Ovary (tissue), 9 donors: ENCODE measurements around the gene MS4A6A. TPM values are rescaled to one million over a fixed set of nuclear protein-coding genes. Genes with fewer than 3 reads are reported as not detected.
"Not testable (repeated sequence)": the region's sequence is repeated elsewhere in the genome, so short reads cannot be mapped to it uniquely, and the experiment has no call there.

Source experiments
- DNase-seq, 5 donors: peaks; one replicate each; pipeline ENCODE4 v3.0.0-alpha.2; 2019 to 2020
- H3K27ac ChIP-seq, 2 donors: fragments of 200-600 bp; one replicate each; pipeline versions ENCODE4 v1.5.1 to v1.8.0; 2019 to 2022
- H3K27me3 ChIP-seq: fragments of 200-600 bp; one replicate; pipeline ENCODE4 v1.8.0; 2022
- H3K36me3 ChIP-seq: fragments of 200-600 bp; sonication (generic); one replicate; pipeline ENCODE4 v1.5.1; 2019
- H3K4me1 ChIP-seq: one replicate; pipeline ENCODE4 v1.8.1; 2013; ENCODE audit warnings: mild to moderate bottlenecking, moderate library complexity; ENCODE audit not compliant: insufficient read depth
- H3K4me3 ChIP-seq: fragments of 200-600 bp; sonication (generic); one replicate; pipeline ENCODE4 v1.5.1; 2017
- H3K9me3 ChIP-seq, 2 donors: fragments of 200-600 bp in 1 of 2; sonication (generic) in 1 of 2; one replicate each; pipeline versions ENCODE4 v1.5.1 to v1.8.1; 2013 to 2019; ENCODE audit warnings: mild to moderate bottlenecking in 1 of 2, moderate library complexity in 1 of 2
- EP300 ChIP-seq: sonication (generic); formaldehyde crosslinking; IDR thresholded peaks from one replicate; pipeline ENCODE4 v1.6.1; 2017; ENCODE audit warnings: antibody characterized with exemption
- POLR2A ChIP-seq: fragments of 450-650 bp; IDR thresholded peaks from one replicate; pipeline ENCODE4 v1.6.1; 2017; ENCODE audit warnings: antibody characterized with exemption, mild to moderate bottlenecking, moderate library complexity
- WGBS, 3 donors: extraction: QIAGEN DNeasy Blood & Tissue Kit in 1 of 3; methylation state at CpG; one replicate each; pipeline versions ENCODE4 v1.1.5 to v1.1.7; 2013 to 2017; 5-methylcytosine and 5-hydroxymethylcytosine counted together
- intact Hi-C, 4 donors: fragments of 100-400 bp; cut with DNase I; formaldehyde crosslinking; loops; one replicate each; pipeline versions ENCODE4 v1.11.0 to v1.15.1; 2022 to 2023
- polyA plus RNA-seq, 2 donors: library from polyadenylated mRNA; stranded (reverse); fragments of 200-250 nt in 1 of 2; fragments of 350-450 nt in 1 of 2; fragmentation: Illumina TruSeq in 1 of 2; extraction: RNeasy Lipid Tissue Mini Kit (QIAGEN cat#74804) in 1 of 2; gene quantifications; one replicate each; pipeline ENCODE4 v1.2.3, GENCODE V29; 2013 to 2014
- total RNA-seq, 7 donors: library from RNA; depleted of rRNA in 2 of 7; stranded (reverse); fragments of >200 nt in 2 of 7; fragmentation: NEBNext Ultra II Directional in 3 of 7; extraction: Animal tissue kit (Norgen Biotek cat#: 25700) in 3 of 7; gene quantifications; one replicate each; pipeline versions ENCODE4 v1.1.0 to v1.2.4, GENCODE V29; 2016 to 2023
- TF ChIP-seq, protein P1 (sequence below), 3 donors: fragments of 450-650 bp in 2 of 3; fragments of 200-600 bp in 1 of 3; IDR thresholded peaks; one replicate each; pipeline versions ENCODE4 v1.5.1 to v1.8.0; 2016 to 2022; ENCODE audit warnings: antibody characterized with exemption in 3 of 3, mild to moderate bottlenecking in 1 of 3
- donor health status: DM: no; HTN: no; CAD: no; lungs with moderate emphysema.
- donor health status: DM: no; HTN: no; CAD: no.
- donor health status: Bipolar disorder and iron deficiency.
- donor health status: DM: yes; HTN: yes; CAD: no.
- donor health status: DM: no; HTN: no; CAD: no.
- donor health status: DM: yes; HTN: yes; CAD: no.

The MS4A6A gene
- total and polyA plus RNA-seq, 9 donors = 8.1 to 150 (median 28.9) TPM

DNA sequence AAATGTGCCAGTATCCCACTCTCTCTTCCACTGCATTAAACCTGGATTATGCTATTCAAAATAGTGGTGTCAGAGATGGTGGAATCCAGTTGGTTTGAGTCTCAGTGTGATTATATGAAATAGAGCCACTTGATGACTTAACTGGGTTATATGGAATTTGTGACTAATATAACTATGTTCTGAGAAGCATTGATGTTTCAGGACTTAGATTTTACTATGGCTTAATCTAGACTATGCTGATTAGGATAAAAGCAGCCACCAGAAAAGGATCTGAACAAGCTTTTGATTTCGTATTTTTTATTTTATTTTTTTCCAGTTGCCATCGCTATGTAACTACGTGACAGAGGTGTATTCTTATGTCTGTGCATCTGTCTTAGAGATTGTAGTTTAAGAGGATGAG lies 39.1 kb downstream of the MS4A6A start:
- Histone ChIP-seq H3K27ac (no peak overlapping the region), H3K4me3 (no peak overlapping the region), H3K27me3 (no peaks in the 10 kb centered on the region), H3K4me1 (no peaks in the 10 kb centered on the region), H3K36me3 (no peaks in the 10 kb centered on the region), H3K9me3 (no peaks in the 10 kb centered on the region)
- 94 to 97% (median 94%) methylated on average over 3 of the region's 3 CpGs for WGBS, 3 donors
- DNase-seq = no peak
- intact Hi-C loops = no loop called here
- no peak for TF ChIP-seq POLR2A
- no peak for TF ChIP-seq EP300
- TF ChIP-seq, protein P1, sequence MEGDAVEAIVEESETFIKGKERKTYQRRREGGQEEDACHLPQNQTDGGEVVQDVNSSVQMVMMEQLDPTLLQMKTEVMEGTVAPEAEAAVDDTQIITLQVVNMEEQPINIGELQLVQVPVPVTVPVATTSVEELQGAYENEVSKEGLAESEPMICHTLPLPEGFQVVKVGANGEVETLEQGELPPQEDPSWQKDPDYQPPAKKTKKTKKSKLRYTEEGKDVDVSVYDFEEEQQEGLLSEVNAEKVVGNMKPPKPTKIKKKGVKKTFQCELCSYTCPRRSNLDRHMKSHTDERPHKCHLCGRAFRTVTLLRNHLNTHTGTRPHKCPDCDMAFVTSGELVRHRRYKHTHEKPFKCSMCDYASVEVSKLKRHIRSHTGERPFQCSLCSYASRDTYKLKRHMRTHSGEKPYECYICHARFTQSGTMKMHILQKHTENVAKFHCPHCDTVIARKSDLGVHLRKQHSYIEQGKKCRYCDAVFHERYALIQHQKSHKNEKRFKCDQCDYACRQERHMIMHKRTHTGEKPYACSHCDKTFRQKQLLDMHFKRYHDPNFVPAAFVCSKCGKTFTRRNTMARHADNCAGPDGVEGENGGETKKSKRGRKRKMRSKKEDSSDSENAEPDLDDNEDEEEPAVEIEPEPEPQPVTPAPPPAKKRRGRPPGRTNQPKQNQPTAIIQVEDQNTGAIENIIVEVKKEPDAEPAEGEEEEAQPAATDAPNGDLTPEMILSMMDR (IDR thresholded peaks at IDR 0.05) = no peak

DNA sequence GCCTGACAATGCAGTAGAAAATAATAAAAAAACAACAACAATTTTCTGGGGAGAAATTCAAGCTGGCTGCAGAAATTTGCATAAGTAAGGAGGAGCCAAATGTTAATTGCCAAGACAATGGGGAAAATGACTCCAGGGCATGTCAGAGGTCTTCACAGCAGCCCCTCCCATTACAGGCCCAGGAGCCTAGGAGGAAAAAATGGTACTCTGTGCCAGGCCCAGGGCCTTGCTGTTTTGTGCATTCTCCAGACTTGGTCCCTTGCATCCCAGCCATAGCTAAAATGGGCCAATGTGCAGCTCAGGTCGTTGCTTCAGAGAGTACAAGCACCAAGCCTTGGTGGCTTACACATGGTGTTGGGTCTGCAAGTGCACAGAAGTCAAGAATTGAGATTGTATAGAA lies 49.0 kb downstream of the MS4A6A start:
- intact Hi-C loops = no loop called here
- Histone ChIP-seq H3K4me3 (no peak overlapping the region), H3K9me3 (no peaks in the 10 kb centered on the region), H3K27me3 (no peaks in the 10 kb centered on the region), H3K36me3 (no peaks in the 10 kb centered on the region), H3K27ac (no peak overlapping the region), H3K4me1 (no peaks in the 10 kb centered on the region)
- no peak for TF ChIP-seq POLR2A
- WGBS, 3 donors = 46 to 60% (median 60%) methylated on average over 1 of the region's 1 CpG
- DNase-seq = no peak

DNA sequence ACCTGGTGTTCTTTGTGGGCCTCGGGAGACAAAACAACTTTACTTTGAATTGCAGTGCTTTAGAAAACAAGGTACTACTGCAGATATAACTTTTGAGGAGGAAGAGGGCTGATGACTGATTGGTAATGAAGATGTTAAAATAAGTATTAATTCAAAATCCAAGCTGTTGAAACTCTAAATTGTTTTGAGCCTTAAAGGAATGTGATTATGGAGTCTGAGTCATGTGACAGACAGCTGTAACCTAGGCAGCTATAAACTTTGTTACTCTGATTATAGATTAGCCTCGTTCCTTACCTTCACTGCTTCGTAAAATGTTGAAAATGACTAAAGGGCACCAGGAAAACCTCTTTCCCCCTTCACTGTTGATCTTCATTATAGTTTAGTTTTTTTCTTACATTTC lies 51.0 kb downstream of the MS4A6A start:
- no peak for DNase-seq
- 27 to 54% (median 34%) methylated on average over 3 of the region's 3 CpGs for WGBS, 3 donors
- Histone ChIP-seq H3K9me3 (no peaks in the 10 kb centered on the region), H3K4me3 (no peak overlapping the region), H3K27me3 (no peaks in the 10 kb centered on the region), H3K4me1 (peaks cover 2% of the 10 kb centered on the region), H3K27ac (no peak overlapping the region), H3K36me3 (no peaks in the 10 kb centered on the region)
- TF ChIP-seq, protein P1 (IDR thresholded peaks at IDR 0.05) = no peak
- TF ChIP-seq EP300 = no peak
- TF ChIP-seq POLR2A = no peak
- intact Hi-C loops = no loop called here

DNA sequence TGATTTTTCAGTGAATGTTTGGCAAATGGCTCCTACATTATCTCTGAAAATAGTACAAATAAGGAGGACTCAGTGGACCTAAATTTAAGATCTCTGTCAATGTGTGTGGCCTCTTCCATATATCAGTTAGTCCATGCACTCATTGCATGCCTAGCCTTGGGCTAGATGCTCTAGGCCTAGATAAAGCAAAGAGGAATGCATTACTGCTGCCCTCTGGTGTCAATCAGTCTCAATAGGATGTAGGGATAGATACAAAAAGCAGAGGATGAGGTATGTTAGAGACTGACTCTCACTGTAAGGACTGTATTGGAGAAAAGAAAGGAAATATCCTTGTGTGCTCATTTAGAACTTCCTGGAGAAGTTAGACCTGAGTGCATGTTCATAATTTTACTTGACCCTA lies 52.4 kb downstream of the MS4A6A start:
- intact Hi-C loops = no loop called here

DNA sequence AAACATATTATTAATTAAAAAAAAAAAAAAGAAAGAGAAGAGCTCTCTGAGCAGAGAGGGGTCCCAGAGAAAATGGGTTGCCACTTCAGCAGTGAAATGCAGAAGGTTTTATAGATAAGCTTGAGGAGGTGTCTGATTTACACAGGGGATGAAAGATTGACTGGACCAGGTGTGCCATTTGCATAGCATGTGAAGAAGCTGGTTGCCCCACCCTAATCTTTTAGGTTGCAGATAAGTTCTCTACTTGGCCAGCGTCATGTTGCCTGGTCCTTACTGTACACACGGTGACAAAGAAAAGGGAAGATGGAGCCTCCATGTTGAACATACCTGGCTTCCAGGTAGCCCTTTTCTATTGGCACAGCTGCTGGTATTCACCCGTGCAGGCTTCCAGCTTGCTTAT lies 53.0 kb downstream of the MS4A6A start:
- Histone ChIP-seq H3K36me3 (no peaks in the 10 kb centered on the region), H3K27ac (no peak overlapping the region), H3K4me3 (no peak overlapping the region), H3K27me3 (no peaks in the 10 kb centered on the region), H3K9me3 (no peaks in the 10 kb centered on the region), H3K4me1 (peaks cover 4% of the 10 kb centered on the region)
- no peak for TF ChIP-seq EP300
- TF ChIP-seq, protein P1 (IDR thresholded peaks at IDR 0.05) = no peak
- TF ChIP-seq POLR2A = no peak
- 63 to 72% (median 71%) methylated on average over 3 of the region's 3 CpGs for WGBS, 3 donors
- DNase-seq = no peak
- intact Hi-C loops = no loop called here

More for the DNA sequence above, 52.4 kb downstream of the MS4A6A start:
- no peak overlapping the region for H3K4me3 ChIP-seq
- DNase-seq = no peak
- H3K27me3 ChIP-seq = no peaks in the 10 kb centered on the region
- H3K36me3 ChIP-seq = no peaks in the 10 kb centered on the region
- H3K4me1 ChIP-seq = peaks cover 2% of the 10 kb centered on the region
- H3K9me3 ChIP-seq = no peaks in the 10 kb centered on the region
- no peak overlapping the region for H3K27ac ChIP-seq
- TF ChIP-seq EP300 = no peak
- TF ChIP-seq, protein P1 (IDR thresholded peaks at IDR 0.05) = no peak
- TF ChIP-seq POLR2A = no peak

DNA sequence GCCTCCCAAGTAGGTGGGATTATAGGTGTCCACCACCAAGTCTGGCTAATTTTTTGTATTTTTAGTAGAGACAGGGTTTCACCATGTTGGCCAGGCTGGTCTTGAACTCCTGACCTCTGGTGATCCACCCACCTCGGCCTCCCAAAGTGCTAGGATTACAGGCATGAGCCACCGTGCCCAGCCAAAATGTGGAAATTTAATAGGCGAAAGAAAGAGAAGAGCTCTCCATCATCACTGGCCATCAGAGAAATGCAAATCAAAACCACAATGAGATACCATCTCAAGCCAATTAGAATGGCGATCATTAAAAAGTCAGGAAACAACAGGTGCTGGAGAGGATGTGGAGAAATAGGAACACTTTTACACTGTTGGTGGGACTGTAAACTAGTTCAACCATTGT lies 54.0 kb downstream of the MS4A6A start:
- H3K4me1 ChIP-seq, H3K27me3 ChIP-seq, H3K36me3 ChIP-seq, intact Hi-C loops, H3K4me3 ChIP-seq, H3K27ac ChIP-seq, H3K9me3 ChIP-seq, DNase-seq: not testable (repeated sequence)
- WGBS, 3 donors = 92 to 95% (median 95%) methylated on average over 4 of the region's 4 CpGs
